GM19023 (cell line): ENCODE results near the gene OR51V1.
A peak's percentile ranks its signal among the peaks of the same experiment; 100 is the strongest.

Experiments
- ATAC-seq: cut with Tn5 transposase; IDR thresholded peaks from one replicate; pipeline ENCODE4 v1.9.1; 2021; ENCODE audit warnings: mild to moderate bottlenecking, moderate library complexity; ENCODE audit not compliant: unreplicated experiment

Gene OR51V1

DNA sequence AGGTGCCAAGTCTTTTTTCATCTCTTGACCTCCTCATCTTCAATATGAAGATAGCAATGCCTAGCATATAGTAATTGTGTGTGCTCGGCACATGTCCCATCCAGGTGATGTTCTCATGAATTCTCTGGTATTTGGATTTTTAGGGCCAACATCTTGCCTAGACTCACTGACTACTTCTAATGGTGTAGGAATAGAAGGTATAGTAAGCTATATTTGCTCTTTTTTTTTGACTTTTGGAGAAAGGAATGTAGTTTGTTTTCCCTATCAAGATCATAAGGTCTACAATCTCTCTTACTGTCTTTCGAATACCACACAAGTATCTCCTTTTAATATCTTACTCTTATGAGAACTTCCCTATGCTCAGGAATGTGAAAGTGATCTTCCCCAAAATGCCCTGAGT lies 30.6 kb upstream of the OR51V1 start:
- no peak for ATAC-seq

DNA sequence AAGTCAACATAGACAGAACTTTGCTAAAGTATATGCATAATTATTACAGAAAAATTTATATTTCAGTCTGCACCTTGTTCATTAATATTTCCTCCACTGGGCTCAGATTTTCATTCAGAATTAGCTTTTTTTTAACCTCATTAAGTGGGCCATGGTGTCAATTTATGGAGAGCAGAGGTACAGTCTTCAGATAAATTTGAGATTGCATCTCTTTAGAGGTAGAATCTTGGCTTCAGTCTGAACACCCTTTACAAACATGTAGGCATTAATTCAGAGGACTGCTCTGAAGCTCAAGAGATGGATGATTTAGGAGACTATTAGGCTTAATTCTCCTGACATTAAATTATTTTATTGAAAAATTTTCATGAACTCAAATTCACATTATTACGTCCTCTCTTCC lies 29.8 kb upstream of the OR51V1 start:
- ATAC-seq: no peak

DNA sequence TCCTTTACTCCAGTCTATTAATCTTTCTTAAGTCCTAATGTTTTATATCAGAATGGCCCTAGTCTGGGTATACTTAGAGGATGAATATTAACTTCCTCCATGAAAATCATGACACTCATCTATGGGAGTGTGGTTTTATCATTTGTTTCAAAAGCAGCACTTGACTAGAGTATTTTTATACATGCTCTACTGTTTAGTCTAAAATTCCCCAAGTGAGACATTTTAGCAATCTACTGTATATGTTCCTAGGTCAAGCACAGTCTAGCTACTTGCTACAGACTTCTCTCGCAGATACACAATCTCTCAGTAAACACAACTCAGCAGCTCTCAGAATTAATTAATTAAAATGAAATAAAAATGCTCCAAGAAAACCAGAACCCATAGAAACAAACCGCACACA lies 29.3 kb upstream of the OR51V1 start:
- ATAC-seq: no peak

DNA sequence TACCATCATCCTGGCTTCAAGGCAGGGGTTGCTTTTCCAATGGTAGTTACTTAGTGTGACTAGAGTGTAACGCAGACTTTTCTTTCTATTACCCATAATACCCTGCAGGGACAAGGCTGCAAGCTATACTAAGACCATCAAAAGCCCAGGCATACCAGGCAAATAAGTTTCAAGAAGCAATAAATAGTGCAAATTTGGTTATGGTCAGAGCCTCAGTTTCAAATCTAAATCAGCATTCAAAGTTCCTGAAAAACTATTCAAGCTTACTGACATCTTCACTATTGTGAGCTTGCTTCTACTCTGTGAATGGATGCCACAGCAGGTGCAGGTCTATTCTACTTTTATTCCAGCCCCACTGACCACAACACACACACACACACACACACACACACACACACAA lies 28.9 kb upstream of the OR51V1 start:
- ATAC-seq: no peak

DNA sequence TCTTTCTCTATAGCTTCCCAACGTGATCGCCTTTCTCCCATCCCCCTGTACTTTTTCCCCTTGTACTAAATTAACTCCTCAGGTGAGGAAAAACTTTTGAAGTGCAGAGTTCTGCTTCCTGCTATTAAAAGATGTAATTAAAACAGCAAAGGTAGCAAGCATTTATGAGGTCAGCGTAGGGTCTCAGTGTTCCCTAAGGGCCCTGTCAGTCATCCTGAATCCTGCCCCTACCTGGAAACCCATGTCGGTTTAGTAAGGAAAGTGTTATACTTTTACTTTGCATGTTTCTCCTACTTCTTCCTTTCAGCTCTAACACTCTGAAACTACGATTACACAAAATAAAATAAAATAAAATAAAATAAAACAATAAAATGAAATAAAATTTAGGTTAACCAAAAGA lies 27.6 kb upstream of the OR51V1 start:
- ATAC-seq: no peak

DNA sequence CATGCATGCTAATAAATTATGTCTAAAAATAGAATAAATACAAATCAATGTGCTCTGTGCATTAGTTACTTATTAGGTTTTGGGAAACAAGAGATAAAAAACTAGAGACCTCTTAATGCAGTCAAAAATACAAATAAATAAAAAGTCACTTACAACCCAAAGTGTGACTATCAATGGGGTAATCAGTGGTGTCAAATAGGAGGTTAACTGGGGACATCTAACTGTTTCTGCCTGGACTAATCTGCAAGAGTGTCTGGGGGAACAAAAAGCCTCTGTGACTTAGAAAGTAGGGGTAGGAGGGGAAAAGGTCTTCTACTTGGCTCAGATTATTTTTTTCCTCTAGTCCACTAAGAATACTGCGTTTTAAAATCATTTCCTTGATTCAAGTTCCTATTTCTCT lies 27.2 kb upstream of the OR51V1 start:
- ATAC-seq: no peak

DNA sequence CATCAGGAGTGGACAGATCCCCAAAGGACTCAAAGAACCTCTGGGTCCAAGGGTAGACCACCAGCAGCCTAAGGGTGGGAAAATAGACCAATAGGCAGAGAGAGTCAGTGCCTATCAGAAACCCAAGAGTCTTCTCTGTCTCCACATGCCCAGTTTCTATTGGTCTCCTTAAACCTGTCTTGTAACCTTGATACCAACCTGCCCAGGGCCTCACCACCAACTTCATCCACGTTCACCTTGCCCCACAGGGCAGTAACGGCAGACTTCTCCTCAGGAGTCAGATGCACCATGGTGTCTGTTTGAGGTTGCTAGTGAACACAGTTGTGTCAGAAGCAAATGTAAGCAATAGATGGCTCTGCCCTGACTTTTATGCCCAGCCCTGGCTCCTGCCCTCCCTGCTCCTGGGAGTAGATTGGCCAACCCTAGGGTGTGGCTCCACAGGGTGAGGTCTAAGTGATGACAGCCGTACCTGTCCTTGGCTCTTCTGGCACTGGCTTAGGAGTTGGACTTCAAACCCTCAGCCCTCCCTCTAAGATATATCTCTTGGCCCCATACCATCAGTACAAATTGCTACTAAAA lies 26.3 kb upstream of the OR51V1 start, which contains the start of gene HBB:
Gene HBB, minus strand, starts transcription at position 340 of the 579 bp plus-strand sequence. Its CDS starts 50 bp downstream, at position 290.
- no peak for ATAC-seq

DNA sequence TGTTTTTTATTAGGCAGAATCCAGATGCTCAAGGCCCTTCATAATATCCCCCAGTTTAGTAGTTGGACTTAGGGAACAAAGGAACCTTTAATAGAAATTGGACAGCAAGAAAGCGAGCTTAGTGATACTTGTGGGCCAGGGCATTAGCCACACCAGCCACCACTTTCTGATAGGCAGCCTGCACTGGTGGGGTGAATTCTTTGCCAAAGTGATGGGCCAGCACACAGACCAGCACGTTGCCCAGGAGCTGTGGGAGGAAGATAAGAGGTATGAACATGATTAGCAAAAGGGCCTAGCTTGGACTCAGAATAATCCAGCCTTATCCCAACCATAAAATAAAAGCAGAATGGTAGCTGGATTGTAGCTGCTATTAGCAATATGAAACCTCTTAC lies 25.0 kb upstream of the OR51V1 start:
- ATAC-seq: no peak

DNA sequence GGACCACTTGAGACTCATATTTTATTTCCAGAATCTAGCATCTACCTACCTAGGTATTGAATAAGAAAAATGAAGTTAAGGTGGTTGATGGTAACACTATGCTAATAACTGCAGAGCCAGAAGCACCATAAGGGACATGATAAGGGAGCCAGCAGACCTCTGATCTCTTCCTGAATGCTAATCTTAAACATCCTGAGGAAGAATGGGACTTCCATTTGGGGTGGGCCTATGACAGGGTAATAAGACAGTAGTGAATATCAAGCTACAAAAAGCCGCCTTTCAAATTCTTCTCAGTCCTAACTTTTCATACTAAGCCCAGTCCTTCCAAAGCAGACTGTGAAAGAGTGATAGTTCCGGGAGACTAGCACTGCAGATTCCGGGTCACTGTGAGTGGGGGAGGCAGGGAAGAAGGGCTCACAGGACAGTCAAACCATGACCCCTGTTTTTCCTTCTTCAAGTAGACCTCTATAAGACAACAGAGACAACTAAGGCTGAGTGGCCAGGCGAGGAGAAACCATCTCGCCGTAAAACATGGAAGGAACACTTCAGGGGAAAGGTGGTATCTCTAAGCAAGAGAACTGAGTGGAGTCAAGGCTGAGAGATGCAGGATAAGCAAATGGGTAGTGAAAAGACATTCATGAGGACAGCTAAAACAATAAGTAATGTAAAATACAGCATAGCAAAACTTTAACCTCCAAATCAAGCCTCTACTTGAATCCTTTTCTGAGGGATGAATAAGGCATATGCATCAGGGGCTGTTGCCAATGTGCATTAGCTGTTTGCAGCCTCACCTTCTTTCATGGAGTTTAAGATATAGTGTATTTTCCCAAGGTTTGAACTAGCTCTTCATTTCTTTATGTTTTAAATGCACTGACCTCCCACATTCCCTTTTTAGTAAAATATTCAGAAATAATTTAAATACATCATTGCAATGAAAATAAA lies 24.3 kb upstream of the OR51V1 start:
- no peak for ATAC-seq

DNA sequence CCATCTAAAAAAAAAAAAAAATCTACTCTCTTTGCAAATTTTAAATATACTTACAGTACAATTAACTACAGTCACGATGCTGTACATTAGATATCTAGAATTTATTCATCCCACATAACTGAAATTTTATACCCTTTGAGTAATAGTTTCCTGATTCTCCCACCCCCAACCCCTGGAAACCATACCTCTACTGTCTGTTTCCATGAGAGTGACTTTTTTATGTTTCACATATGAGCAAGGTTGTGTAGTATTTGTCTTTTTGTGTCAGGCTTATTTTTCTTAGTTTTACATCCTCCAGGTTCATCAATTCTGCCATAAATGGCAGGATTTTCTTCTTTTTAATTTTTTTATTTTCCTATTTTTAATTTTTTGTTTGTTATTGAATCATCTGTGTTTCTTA lies 23.2 kb upstream of the OR51V1 start:
- no peak for ATAC-seq

DNA sequence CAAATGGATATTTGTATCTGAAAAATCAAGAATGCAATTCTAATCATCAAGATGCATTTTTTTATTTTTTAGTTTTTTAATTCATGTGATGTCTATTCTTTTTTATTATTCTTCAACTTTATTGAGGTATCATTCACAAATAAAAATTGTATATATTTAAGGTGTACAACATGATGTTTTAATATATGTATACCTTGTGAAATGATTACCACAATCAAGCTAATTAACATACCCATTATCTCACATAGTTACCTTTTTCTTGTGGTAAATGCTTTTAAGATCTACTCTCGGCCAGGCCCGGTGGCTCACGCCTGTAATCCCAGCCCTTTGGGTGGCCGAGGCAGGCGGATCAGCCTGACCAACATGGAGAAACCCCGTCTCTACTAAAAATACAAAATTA lies 22.7 kb upstream of the OR51V1 start:
- ATAC-seq: no peak

DNA sequence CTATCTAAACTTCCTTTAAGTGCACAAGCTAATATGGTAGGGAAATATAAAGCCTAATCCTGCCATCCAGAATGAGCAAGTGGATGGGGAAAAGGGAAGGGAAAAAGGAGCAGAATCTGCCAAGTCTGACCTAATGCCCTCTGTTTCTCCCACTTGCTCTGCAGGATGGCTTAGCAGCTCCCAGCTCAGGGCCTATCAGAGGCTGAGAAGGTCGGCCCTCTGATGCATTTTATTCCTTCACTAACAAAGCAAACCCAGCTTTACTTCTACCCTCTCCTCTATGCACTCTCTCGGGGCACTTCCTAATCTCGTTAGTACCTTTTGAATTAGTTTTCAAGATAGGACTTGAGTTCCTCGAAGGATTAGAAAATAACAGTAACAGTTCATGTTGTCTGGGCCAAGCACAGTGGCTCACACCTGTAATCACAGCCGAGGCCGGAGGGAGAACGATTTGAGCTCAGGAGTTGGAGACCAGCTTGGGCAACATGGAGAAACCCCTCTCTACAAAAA lies 9.9 kb upstream of the OR51V1 start:
- ATAC-seq: no peak

DNA sequence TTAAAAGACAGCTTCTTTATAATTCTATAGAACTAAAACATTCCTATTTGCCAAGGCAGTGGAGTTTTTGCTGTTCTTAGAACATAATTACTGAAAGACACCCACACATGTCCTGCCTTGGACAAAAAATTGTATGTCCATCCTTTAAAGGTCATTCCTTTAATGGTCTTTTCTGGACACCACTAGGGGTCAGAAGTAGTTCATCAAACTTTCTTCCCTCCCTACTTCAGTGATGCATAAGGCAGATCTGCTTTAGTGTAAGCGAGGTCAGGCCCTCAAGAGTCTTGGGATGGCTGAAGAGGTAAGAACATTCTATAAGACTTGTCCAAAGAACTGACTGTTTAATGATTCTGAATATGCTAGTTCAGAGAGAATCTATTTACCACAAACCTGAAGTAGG lies 4.3 kb upstream of the OR51V1 start:
- ATAC-seq: peak; percentile 55

DNA sequence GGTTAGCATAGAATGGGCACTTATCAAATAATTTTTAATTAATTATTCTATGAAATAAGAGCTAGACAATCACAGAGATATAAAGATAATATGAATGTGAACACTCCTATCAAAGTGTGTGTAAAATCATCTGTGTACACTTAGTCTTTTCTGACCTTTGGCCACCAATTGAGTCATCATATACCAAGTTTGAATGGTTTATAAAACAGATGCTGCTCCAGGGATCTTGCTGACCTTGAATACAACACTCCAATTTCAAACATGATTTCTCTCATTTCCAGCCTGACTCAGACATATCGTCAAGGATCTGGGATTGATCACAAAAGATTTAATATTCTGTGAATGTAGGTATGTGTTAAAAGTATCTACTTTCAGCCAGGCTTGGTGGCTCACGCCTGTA lies 2.9 kb upstream of the OR51V1 start:
- no peak for ATAC-seq

DNA sequence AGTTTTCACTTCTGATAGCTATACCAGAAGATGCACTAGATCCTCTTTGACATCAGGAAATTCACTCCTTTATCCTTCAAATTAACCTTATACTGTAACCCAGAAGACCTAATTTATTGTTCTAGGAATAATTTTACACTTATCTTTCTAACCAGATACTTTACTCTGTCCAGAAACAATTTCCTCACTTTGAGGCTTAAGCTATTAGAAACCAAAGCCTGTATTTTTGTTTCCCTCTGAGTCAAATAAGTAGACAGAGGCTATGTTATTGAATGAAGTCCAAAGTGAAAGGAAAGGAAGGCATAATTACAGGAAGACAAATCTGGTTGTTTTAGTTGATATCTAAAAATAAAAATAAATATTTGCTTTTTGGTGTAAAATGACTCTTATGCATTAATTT lies 2.2 kb downstream of the OR51V1 start:
- no peak for ATAC-seq

DNA sequence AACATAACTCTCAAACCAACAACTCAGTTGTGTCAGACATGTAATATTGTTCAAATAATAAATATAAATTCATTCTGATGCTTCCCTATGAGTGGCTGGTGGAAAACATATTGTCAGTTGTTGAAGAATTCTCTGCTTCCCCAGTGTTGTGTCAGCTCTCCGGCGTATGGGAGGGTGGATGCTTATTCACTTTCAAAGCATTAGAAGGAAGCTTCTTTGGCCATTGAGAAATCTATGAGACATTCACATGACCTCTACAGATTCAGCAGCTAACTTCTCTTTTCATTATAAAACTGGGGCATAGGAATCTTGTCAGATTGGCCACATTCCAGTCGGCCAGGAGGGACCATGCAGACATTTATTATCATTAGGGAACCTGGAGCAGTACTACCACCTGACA lies 2.9 kb downstream of the OR51V1 start:
- ATAC-seq: no peak

DNA sequence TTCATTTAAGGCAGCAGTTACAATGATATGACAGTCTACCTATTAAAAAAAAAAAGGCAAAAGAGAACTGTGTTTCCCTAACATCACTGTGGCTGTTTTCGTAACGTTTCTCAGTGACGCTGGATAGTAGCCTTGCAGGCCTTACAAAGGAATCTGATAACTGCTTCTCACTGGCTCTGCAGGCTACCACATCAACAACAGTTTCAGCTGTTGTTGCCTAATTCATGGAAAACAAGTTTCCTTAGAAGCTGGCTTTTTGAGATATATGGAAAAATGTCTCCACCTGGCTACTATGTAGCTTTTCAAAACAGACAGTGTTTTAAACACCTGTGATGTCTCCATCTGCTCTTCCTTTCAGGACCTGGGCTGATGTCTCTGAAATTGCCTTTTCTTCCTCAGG lies 3.8 kb downstream of the OR51V1 start:
- no peak for ATAC-seq

DNA sequence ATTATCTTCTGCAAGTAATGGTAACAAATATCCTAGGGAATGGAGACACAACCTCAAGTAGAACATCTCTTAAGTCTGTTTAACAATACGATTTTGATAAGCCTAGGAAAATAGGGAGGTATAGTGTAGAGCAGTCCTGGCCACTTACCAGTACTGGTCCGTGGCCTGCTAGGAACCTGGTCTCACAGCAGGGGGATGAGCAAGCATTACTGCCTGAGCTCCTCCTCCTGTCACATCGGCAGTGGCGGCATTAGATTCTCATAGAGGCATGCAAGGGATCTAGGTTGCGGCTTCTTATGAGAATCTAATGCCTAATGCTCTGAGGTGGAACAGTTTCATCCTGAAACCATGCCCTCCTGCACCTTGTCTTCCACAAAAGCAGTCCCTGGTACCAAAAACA lies 4.4 kb downstream of the OR51V1 start:
- no peak for ATAC-seq

DNA sequence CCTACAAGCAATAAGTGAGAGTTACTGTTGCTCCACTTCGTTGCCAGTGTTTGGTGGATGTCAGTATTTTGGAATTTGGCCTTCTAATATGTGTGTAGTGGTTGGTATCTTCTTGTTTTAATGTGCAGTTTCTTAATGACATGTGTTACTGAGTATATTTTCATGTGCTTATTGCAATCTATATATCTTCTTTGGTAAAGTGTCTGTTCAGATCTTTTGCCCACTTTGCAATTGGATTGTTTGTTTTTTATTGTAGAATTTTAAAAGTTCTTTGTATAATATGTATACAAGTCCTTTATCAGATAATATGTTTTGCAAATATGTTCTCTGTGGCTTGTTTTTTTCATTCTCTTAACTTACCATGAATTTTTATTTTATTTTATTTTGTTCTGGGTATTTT lies 7.7 kb downstream of the OR51V1 start:
- ATAC-seq: no peak

DNA sequence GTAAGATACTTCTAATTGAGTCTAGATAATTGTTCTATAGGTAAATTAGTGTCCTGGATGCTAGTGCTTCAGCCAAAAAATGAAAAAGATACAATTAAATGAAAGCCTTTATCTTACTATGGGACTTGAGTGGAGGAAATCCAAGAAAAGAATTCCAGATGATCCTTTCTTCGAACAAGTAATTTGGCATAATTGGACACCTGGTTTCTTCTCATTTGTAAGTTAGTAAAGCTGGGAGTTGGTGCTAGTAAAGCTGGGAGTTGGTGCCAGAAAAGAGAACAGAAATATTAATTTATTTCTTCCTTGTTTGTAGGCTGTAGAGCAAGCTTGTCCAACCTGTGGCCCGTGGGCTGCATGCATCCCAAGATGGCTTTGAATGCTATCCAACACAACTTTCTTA lies 12.3 kb downstream of the OR51V1 start:
- ATAC-seq: no peak

DNA sequence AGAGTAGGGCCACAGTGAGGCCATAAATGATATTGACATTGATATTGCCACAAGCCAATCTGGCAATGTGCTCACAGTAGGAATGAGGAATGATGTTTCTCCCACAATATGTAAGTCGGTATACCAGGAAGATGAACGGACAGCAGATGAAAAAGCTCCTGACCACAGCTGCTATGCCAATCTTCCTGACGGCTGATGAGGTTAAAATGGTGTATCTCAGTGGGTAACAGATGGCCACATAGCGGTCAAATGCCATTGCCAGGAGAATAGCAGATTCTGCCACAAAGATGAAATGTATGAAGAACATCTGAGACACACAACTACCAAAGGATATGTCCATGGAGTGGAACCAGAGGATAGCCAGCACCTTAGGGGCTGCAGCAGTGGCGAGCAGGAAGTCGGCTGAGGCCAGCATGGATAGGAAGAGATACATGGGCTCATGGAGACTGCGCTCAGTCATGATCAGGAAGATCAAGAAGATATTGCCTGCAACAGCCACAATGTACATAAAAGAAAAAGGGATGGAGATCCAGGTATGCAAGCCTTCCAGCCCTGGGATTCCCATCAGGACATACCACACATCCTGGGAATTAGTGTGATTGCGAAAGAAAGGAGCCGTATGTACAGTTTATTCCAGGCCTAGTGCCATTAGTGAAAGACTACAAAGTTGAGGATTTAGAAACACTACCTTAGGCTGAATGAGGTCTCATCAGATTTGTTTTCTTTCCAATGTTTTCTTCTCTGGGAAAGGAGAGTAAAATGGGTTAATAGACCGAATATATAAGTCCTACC lies 22.2 kb downstream of the OR51V1 start:
- ATAC-seq: no peak

DNA sequence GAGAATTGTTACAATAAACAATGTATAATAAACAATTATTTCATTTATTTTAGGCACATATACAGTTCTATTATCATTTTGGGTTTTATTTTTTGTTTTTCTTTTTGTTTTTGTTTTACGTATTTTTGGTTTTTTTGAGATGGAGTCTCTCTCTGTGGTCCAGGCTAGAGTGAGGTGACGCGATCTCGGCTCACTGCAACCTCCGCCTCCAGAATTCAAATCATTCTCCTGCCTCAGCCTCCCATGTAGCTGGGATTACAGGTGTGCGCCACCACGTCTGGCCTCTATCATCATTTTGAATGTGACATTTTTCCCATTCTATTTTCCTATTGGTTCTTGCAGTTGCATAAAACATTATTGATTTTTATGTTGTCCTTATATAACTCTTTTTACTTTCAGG lies 25.5 kb downstream of the OR51V1 start:
- ATAC-seq: no peak
